ENCODE results near the gene SLA2.

GRCh38 chr20:36591281-36591680 lies 54.7 kb downstream of the SLA2 start:
- TF ChIP-seq POLR2AphosphoS5 (IDR thresholded peaks at IDR 0.05; ENCODE audit: low read depth, low read length) (no peak), POLR2A (IDR thresholded peaks at IDR 0.05; ENCODE audit: low read depth, low read length) (no peak)
